SU-DHL-6 (cell line): ENCODE measurements around the gene LRTM2.

Source experiments
- H2AFZ ChIP-seq: fragments of 200-600 bp; sonication (generic); 2 replicates; pipeline ENCODE4 v1.6.1; 2014; ENCODE audit warnings: low read depth, mild to moderate bottlenecking, moderate library complexity, mixed read lengths, antibody characterized with exemption, low read length; ENCODE audit not compliant: severe bottlenecking
- H3F3A ChIP-seq: fragments of 200-600 bp; shearing (Covaris generic); 2 replicates; pipeline ENCODE4 v1.6.0; 2016; ENCODE audit warnings: antibody characterized with exemption, mild to moderate bottlenecking; ENCODE audit not compliant: insufficient read depth
- H3K27ac ChIP-seq: fragments of 200-600 bp; sonication (generic); 2 replicates; pipeline ENCODE4 v1.5.1; 2016; ENCODE audit warnings: low read depth, mild to moderate bottlenecking, low read length, moderate library complexity, mixed read lengths
- H3K27me3 ChIP-seq: fragments of 200-600 bp; sonication (generic), shearing (Covaris generic); 2 replicates; pipeline ENCODE4 v1.6.0; 2014; ENCODE audit warnings: mild to moderate bottlenecking, low read length
- H3K36me3 ChIP-seq: fragments of 200-600 bp; sonication (generic); 2 replicates; pipeline ENCODE4 v1.6.1; 2014; ENCODE audit warnings: mild to moderate bottlenecking, low read length, mixed read lengths
- H3K4me2 ChIP-seq: fragments of 300-600, 200-600 bp; shearing (Covaris generic), sonication (generic); 2 replicates; pipeline ENCODE4 v1.6.0; 2014; ENCODE audit warnings: low read length, low read depth, mild to moderate bottlenecking; ENCODE audit not compliant: poor library complexity, severe bottlenecking
- H3K4me3 ChIP-seq: fragments of 200-600 bp; sonication (generic); 2 replicates; pipeline ENCODE4 v1.5.1; 2014; ENCODE audit warnings: antibody characterized with exemption, low read length, mild to moderate bottlenecking, mixed read lengths; ENCODE audit not compliant: insufficient read depth, poor library complexity, severe bottlenecking
- H3K79me2 ChIP-seq: fragments of 200-600 bp; sonication (generic); 2 replicates; pipeline ENCODE4 v1.6.1; 2014; ENCODE audit warnings: mild to moderate bottlenecking, low read length, moderate library complexity; ENCODE audit not compliant: insufficient read depth
- H3K9ac ChIP-seq: fragments of 200-600 bp; sonication (generic); 2 replicates; pipeline ENCODE4 v1.7.0; 2014; ENCODE audit warnings: mild to moderate bottlenecking, low read length
- H3K9me2 ChIP-seq: fragments of 200-600 bp; sonication (generic); replicated peaks from 2 replicates; pipeline ENCODE4 v1.6.1; 2014; ENCODE audit warnings: low read length; ENCODE audit not compliant: insufficient read depth
- H3K9me3 ChIP-seq: fragments of 200-600 bp; sonication (generic); 2 replicates; pipeline ENCODE4 v1.6.1; 2014; ENCODE audit warnings: low read length, mixed read lengths; ENCODE audit not compliant: insufficient read depth
- H4K20me1 ChIP-seq: fragments of 200-600 bp; sonication (generic); 2 replicates; pipeline ENCODE4 v1.6.1; 2014; ENCODE audit warnings: low read depth, mild to moderate bottlenecking, antibody characterized with exemption, low read length, moderate library complexity, mixed read lengths
- CTCF ChIP-seq: fragments of 200-600 bp; sonication (generic); IDR thresholded peaks from one replicate; pipeline ENCODE4 v1.5.1; 2017; ENCODE audit warnings: antibody characterized with exemption, mild to moderate bottlenecking, low read length, moderate library complexity; ENCODE audit not compliant: insufficient read depth, poor library complexity, severe bottlenecking
- EZH2phosphoT487 ChIP-seq: fragments of 200-600 bp; sonication (generic), shearing (Covaris generic); conservative IDR thresholded peaks from 2 replicates; pipeline ENCODE4 v1.6.1; 2018; ENCODE audit warnings: mild to moderate bottlenecking, antibody characterized with exemption, low read length, moderate library complexity, mixed read lengths

The LRTM2 gene

GRCh38 chr12:1865284-1865866 is 45.0 kb downstream of the LRTM2 start:
- no peak overlapping the region for H3K4me3 ChIP-seq
- TF ChIP-seq CTCF (no peak), EZH2phosphoT487 (no peak)
- no peaks in the 10 kb centered on the region for H3F3A ChIP-seq

GRCh38 chr12:1869145-1869544 is 48.8 kb downstream of the LRTM2 start:
- H3K9ac ChIP-seq, result no peak overlapping the region
- H4K20me1 ChIP-seq, result no peaks in the 10 kb centered on the region
- no peak overlapping the region for H3K27ac ChIP-seq
- H2AFZ ChIP-seq, result no peak overlapping the region
- H3K4me3 ChIP-seq, result no peak overlapping the region
- H3K4me2 ChIP-seq, result no peak overlapping the region
- H3K9me3 ChIP-seq, result no peaks in the 10 kb centered on the region
- no peak for TF ChIP-seq EZH2phosphoT487
- TF ChIP-seq CTCF, result no peak
- H3K36me3 ChIP-seq, result no peaks in the 10 kb centered on the region
- no peaks in the 10 kb centered on the region for H3K9me2 ChIP-seq
- H3F3A ChIP-seq, result no peaks in the 10 kb centered on the region
- no peaks in the 10 kb centered on the region for H3K27me3 ChIP-seq
- H3K79me2 ChIP-seq, result no peaks in the 10 kb centered on the region

More at GRCh38 chr12:1865284-1865866, 45.0 kb downstream of the LRTM2 start:
- Histone ChIP-seq H3K79me2 (no peaks in the 10 kb centered on the region), H4K20me1 (no peaks in the 10 kb centered on the region), H3K36me3 (no peaks in the 10 kb centered on the region), H3K27ac (no peak overlapping the region), H3K4me2 (no peak overlapping the region), H3K9me3 (no peaks in the 10 kb centered on the region), H3K9me2 (no peaks in the 10 kb centered on the region), H3K9ac (no peak overlapping the region), H3K27me3 (no peaks in the 10 kb centered on the region), H2AFZ (no peak overlapping the region)

GRCh38 chr12:1870086-1870485 is 49.7 kb downstream of the LRTM2 start:
- no peaks in the 10 kb centered on the region for H3K9me3 ChIP-seq
- TF ChIP-seq EZH2phosphoT487 (no peak), CTCF (no peak)

More at GRCh38 chr12:1870086-1870485, 49.7 kb downstream of the LRTM2 start:
- H3K27me3 ChIP-seq, result no peaks in the 10 kb centered on the region
- no peak overlapping the region for H3K4me3 ChIP-seq
- H4K20me1 ChIP-seq, result no peaks in the 10 kb centered on the region
- no peaks in the 10 kb centered on the region for H3K36me3 ChIP-seq
- no peaks in the 10 kb centered on the region for H3K79me2 ChIP-seq
- no peak overlapping the region for H3K27ac ChIP-seq
- no peaks in the 10 kb centered on the region for H3K9me2 ChIP-seq
- H3K4me2 ChIP-seq, result no peak overlapping the region
- no peak overlapping the region for H2AFZ ChIP-seq
- no peak overlapping the region for H3K9ac ChIP-seq
- H3F3A ChIP-seq, result no peaks in the 10 kb centered on the region
